Activated T-cell treated with anti-CD3 and anti-CD28 coated beads, Interleukin-2, amount 50 U/mL, for 24 hours (primary cell): ENCODE measurements around the gene KRTAP10-2.
"Not testable (repeated sequence)": the region's sequence is repeated elsewhere in the genome, so short reads cannot be mapped to it uniquely, and the experiment has no call there.

Experiments used
- DNase-seq: peaks from one replicate; pipeline ENCODE4 v3.0.0-alpha.2; 2020
- H3K27ac Mint-ChIP-seq: 2 replicates; pipeline ENCODE4 v1.8.0; 2020; ENCODE audit warnings: mild to moderate bottlenecking, mixed read lengths
- H3K27me3 Mint-ChIP-seq: 2 replicates; pipeline ENCODE4 v1.8.0; 2020; ENCODE audit warnings: mixed read lengths
- H3K36me3 Mint-ChIP-seq: 2 replicates; pipeline ENCODE4 v1.8.0; 2020; ENCODE audit warnings: low read depth, mixed read lengths
- H3K4me1 Mint-ChIP-seq: 2 replicates; pipeline ENCODE4 v1.8.0; 2020; ENCODE audit warnings: low read depth, mixed read lengths
- H3K4me3 Mint-ChIP-seq: 2 replicates; pipeline ENCODE4 v1.8.0; 2020; ENCODE audit warnings: mild to moderate bottlenecking, moderate library complexity, mixed read lengths
- H3K9me3 Mint-ChIP-seq: 2 replicates; pipeline ENCODE4 v1.8.0; 2020; ENCODE audit warnings: mixed read lengths

The KRTAP10-2 gene

GRCh38 chr21:44575307-44576024 lies 24.2 kb upstream of the KRTAP10-2 start:
- Mint-ChIP-seq H3K9me3 (peaks cover 11% of the 10 kb centered on the region), H3K27me3 (peaks cover 12% of the 10 kb centered on the region), H3K4me3 (no peak overlapping the region), H3K4me1 (peaks cover 9% of the 10 kb centered on the region), H3K27ac (no peak overlapping the region), H3K36me3 (no peaks in the 10 kb centered on the region)
- peak; percentile 22 for DNase-seq

- Mint-ChIP-seq H3K27me3 (peaks cover 9% of the 10 kb centered on the region), H3K36me3 (no peaks in the 10 kb centered on the region), H3K9me3 (peaks cover 11% of the 10 kb centered on the region), H3K27ac (no peak overlapping the region), H3K4me3 (no peak overlapping the region), H3K4me1 (peaks cover 7% of the 10 kb centered on the region)
- peak; percentile 28 for DNase-seq
Measured at GRCh38 chr21:44574457-44575306, 23.4 kb upstream of the KRTAP10-2 start.

- H3K4me3 Mint-ChIP-seq, H3K27ac Mint-ChIP-seq, H3K4me1 Mint-ChIP-seq, H3K27me3 Mint-ChIP-seq, H3K36me3 Mint-ChIP-seq: not testable (repeated sequence)
- peak; percentile 20 for DNase-seq
- H3K9me3 Mint-ChIP-seq, result peaks cover 11% of the 10 kb centered on the region
Measured at GRCh38 chr21:44573630-44574456, 22.5 kb upstream of the KRTAP10-2 start, which contains the start of gene KRTAP10-4. TSS of gene KRTAP10-4 (plus strand) at chr21:44573729. CDS start at chr21:44573759, 30 bp downstream.

GRCh38 chr21:44572959-44573583 lies 21.8 kb upstream of the KRTAP10-2 start:
- no peak overlapping the region for H3K27ac Mint-ChIP-seq
- no peaks in the 10 kb centered on the region for H3K36me3 Mint-ChIP-seq
- H3K4me3 Mint-ChIP-seq, result no peak overlapping the region
- peaks cover 11% of the 10 kb centered on the region for H3K9me3 Mint-ChIP-seq
- peaks cover 7% of the 10 kb centered on the region for H3K4me1 Mint-ChIP-seq
- peaks cover 9% of the 10 kb centered on the region for H3K27me3 Mint-ChIP-seq
- DNase-seq, result peak; percentile 13

- H3K9me3 Mint-ChIP-seq, result peaks cover 6% of the 10 kb centered on the region
- peaks cover 7% of the 10 kb centered on the region for H3K4me1 Mint-ChIP-seq
- no peak overlapping the region for H3K27ac Mint-ChIP-seq
- no peak overlapping the region for H3K4me3 Mint-ChIP-seq
- no peaks in the 10 kb centered on the region for H3K36me3 Mint-ChIP-seq
- H3K27me3 Mint-ChIP-seq, result peaks cover 9% of the 10 kb centered on the region
- peak; percentile 6 for DNase-seq
Measured at GRCh38 chr21:44571844-44572782, 20.8 kb upstream of the KRTAP10-2 start.

- DNase-seq, result peak; percentile 2
- no peak overlapping the region for H3K27ac Mint-ChIP-seq
- peaks cover 9% of the 10 kb centered on the region for H3K27me3 Mint-ChIP-seq
- peaks cover 7% of the 10 kb centered on the region for H3K4me1 Mint-ChIP-seq
- H3K4me3 Mint-ChIP-seq, result no peak overlapping the region
- H3K9me3 Mint-ChIP-seq, result no peaks in the 10 kb centered on the region
- no peaks in the 10 kb centered on the region for H3K36me3 Mint-ChIP-seq
Measured at GRCh38 chr21:44571296-44571695, 20.0 kb upstream of the KRTAP10-2 start.

GRCh38 chr21:44569861-44570517 lies 18.7 kb upstream of the KRTAP10-2 start:
- Mint-ChIP-seq H3K4me3 (no peak overlapping the region), H3K27me3 (peaks cover 9% of the 10 kb centered on the region), H3K9me3 (no peaks in the 10 kb centered on the region), H3K27ac (no peak overlapping the region), H3K36me3 (no peaks in the 10 kb centered on the region), H3K4me1 (peaks cover 13% of the 10 kb centered on the region)
- peak; percentile 2 for DNase-seq

GRCh38 chr21:44568667-44569556 lies 17.6 kb upstream of the KRTAP10-2 start:
- Mint-ChIP-seq H3K4me1 (peaks cover 12% of the 10 kb centered on the region), H3K9me3 (no peaks in the 10 kb centered on the region), H3K27ac (no peak overlapping the region), H3K4me3 (no peak overlapping the region), H3K36me3 (no peaks in the 10 kb centered on the region), H3K27me3 (peaks cover 3% of the 10 kb centered on the region)
- no peak for DNase-seq

- no peak for DNase-seq
- Mint-ChIP-seq H3K36me3 (no peaks in the 10 kb centered on the region), H3K27me3 (peaks cover 3% of the 10 kb centered on the region), H3K27ac (no peak overlapping the region), H3K4me3 (no peak overlapping the region), H3K4me1 (peaks cover 12% of the 10 kb centered on the region), H3K9me3 (peaks cover under 1% of the 10 kb centered on the region)
Measured at GRCh38 chr21:44568261-44568660, 17.0 kb upstream of the KRTAP10-2 start.

GRCh38 chr21:44567481-44568171 lies 16.3 kb upstream of the KRTAP10-2 start:
- Mint-ChIP-seq H3K9me3 (peaks cover 3% of the 10 kb centered on the region), H3K4me3 (no peak overlapping the region), H3K4me1 (peaks cover 12% of the 10 kb centered on the region), H3K27me3 (no peaks in the 10 kb centered on the region), H3K27ac (no peak overlapping the region), H3K36me3 (no peaks in the 10 kb centered on the region)
- no peak for DNase-seq

GRCh38 chr21:44566403-44566802 lies 15.1 kb upstream of the KRTAP10-2 start:
- Mint-ChIP-seq H3K4me1 (peaks cover 12% of the 10 kb centered on the region), H3K27me3 (no peaks in the 10 kb centered on the region), H3K9me3 (peaks cover 11% of the 10 kb centered on the region), H3K36me3 (no peaks in the 10 kb centered on the region), H3K4me3 (no peak overlapping the region), H3K27ac (no peak overlapping the region)
- no peak for DNase-seq
